ENCODE results near the gene LMBRD1. TPM values are rescaled to one million over a fixed set of nuclear protein-coding genes. Genes with fewer than 3 reads are reported as not detected.

LMBRD1 gene
- total RNA-seq, 1 experiment from 2014 or later = 17.0 TPM

DNA sequence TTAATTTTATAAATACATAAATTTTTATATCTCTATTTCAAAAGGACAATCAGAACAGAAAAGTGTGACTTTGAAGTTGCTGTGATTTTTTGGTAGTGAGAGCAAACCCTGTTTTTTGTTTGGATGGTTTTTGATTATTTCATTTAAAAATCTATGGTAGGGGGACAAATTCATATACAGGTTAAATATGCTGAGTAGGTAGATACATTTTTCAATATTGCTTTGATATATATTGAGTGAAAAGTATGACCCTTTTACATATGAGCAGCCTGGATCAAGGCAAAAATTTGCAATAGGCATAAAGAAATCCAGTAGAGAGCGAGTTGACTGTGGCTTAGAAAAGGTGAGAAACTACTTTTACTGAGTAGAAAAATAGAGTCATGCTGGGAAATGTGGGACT, 132.3 kb downstream of the LMBRD1 start:
- no peak overlapping the region for H3K18ac ChIP-seq (ENCODE audit: insufficient read length, low read depth, low read length)
- H3K23ac ChIP-seq (ENCODE audit: insufficient read length, low read depth, low read length) = no peak overlapping the region
- no peak overlapping the region for H3K4me2 ChIP-seq (ENCODE audit: insufficient read depth, insufficient read length, low read length)
- no peak overlapping the region for H4K5ac ChIP-seq (ENCODE audit: insufficient read length, low read depth, low read length)
- no peaks in the 10 kb centered on the region for H3K27me3 ChIP-seq (ENCODE audit: insufficient read depth, low read length)
- no peak overlapping the region for H3K14ac ChIP-seq (ENCODE audit: insufficient read depth, low read length)
- H3K79me2 ChIP-seq (ENCODE audit: insufficient read depth, low read length) = no peaks in the 10 kb centered on the region
- Mint-ChIP-seq H3K36me3 (ENCODE audit: insufficient read depth in 1 of 3, low read depth in 3 of 3) (peaks cover 0 to 5% (median 0%) of the 10 kb centered on the region in 3 experiments; a peak in 2 of 7 replicates), H3K27me3 (ENCODE audit: low read depth) (no peaks in the 10 kb centered on the region), H3K4me1 (no peaks in the 10 kb centered on the region), H3K27ac (no peak overlapping the region), H3K4me3 (no peak overlapping the region), H3K9me3 (no peaks in the 10 kb centered on the region)
- no peak overlapping the region for H3K27ac ChIP-seq (ENCODE audit: insufficient read length, low read depth, low read length)
- no peak overlapping the region for H3T11ph ChIP-seq (ENCODE audit: low read length)
- H2BK20ac ChIP-seq (ENCODE audit: low read depth, low read length, poor library complexity, severe bottlenecking) = no peak overlapping the region
- H3K79me1 ChIP-seq (ENCODE audit: insufficient read depth, low read depth, low read length, poor library complexity, severe bottlenecking) = no peaks in the 10 kb centered on the region
- no peaks in the 10 kb centered on the region for H3K23me2 ChIP-seq (ENCODE audit: insufficient read length, low read depth, low read length, poor library complexity, severe bottlenecking)
- no peak overlapping the region for H2AFZ ChIP-seq (ENCODE audit: low read length)
- no peak overlapping the region for H2BK120ac ChIP-seq (ENCODE audit: low read depth, low read length, poor library complexity, severe bottlenecking)
- no peak overlapping the region for H3K4ac ChIP-seq (ENCODE audit: low read depth, low read length)
- H2BK15ac ChIP-seq (ENCODE audit: low read depth, low read length) = no peak overlapping the region
- H3K9ac ChIP-seq (ENCODE audit: extremely low read depth, insufficient read length, low read length) = no peak overlapping the region
- WGBS (ENCODE audit: extremely low coverage, insufficient read length, low lambda C conversion rate) = no CpG with 5 or more reads among the region's 1 CpG
- H2BK12ac ChIP-seq (ENCODE audit: insufficient read length, low read depth, low read length) = no peak overlapping the region
- no peak for DNase-seq
- H4K91ac ChIP-seq (ENCODE audit: insufficient read length, low read depth, low read length) = no peak overlapping the region
- no peak overlapping the region for H2AK5ac ChIP-seq (ENCODE audit: insufficient read length, low read length)
- no peak overlapping the region for H3K56ac ChIP-seq (ENCODE audit: insufficient read length, low read depth, low read length)
- no peak for TF ChIP-seq CTCF (conservative IDR thresholded peaks at IDR 0.05)
- no peaks in the 10 kb centered on the region for H3K9me3 ChIP-seq (ENCODE audit: control insufficient read depth, low read depth, low read length)
- no peak overlapping the region for H2BK5ac ChIP-seq (ENCODE audit: insufficient read length, low read length)
- no peak overlapping the region for H4K8ac ChIP-seq (replicated peaks; ENCODE audit: insufficient read length, low read depth, low read length)
- no peaks in the 10 kb centered on the region for H4K20me1 ChIP-seq (ENCODE audit: control insufficient read depth, insufficient read depth, insufficient read length)
- no peaks in the 10 kb centered on the region for H3K4me1 ChIP-seq (ENCODE audit: insufficient read depth, low read length)

Data from H9 (cell line).